Stimulated activated CD8-positive, alpha-beta memory T cell treated with anti-CD3 and anti-CD28 coated beads, Interleukin-15, amount 100 ng/mL, for 24 hours (primary cell): ENCODE results near the gene GGT5.
A peak's percentile ranks its signal among the peaks of the same experiment; 100 is the strongest.
"Not testable (repeated sequence)": the region's sequence is repeated elsewhere in the genome, so short reads cannot be mapped to it uniquely, and the experiment has no call there.

ENCODE experiments used
- DNase-seq: peaks from one replicate; pipeline ENCODE4 v3.0.0-alpha.2; 2020; ENCODE audit warnings: low read depth

Gene GGT5, protein sequence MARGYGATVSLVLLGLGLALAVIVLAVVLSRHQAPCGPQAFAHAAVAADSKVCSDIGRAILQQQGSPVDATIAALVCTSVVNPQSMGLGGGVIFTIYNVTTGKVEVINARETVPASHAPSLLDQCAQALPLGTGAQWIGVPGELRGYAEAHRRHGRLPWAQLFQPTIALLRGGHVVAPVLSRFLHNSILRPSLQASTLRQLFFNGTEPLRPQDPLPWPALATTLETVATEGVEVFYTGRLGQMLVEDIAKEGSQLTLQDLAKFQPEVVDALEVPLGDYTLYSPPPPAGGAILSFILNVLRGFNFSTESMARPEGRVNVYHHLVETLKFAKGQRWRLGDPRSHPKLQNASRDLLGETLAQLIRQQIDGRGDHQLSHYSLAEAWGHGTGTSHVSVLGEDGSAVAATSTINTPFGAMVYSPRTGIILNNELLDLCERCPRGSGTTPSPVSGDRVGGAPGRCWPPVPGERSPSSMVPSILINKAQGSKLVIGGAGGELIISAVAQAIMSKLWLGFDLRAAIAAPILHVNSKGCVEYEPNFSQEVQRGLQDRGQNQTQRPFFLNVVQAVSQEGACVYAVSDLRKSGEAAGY

GRCh38 chr22:24245030-24245431 is at the start of gene GGT5:
TSS of gene GGT5 (minus strand) at chr22:24245082. CDS start at chr22:24244725, 357 bp downstream.
- DNase-seq, result not testable (repeated sequence)

DNA sequence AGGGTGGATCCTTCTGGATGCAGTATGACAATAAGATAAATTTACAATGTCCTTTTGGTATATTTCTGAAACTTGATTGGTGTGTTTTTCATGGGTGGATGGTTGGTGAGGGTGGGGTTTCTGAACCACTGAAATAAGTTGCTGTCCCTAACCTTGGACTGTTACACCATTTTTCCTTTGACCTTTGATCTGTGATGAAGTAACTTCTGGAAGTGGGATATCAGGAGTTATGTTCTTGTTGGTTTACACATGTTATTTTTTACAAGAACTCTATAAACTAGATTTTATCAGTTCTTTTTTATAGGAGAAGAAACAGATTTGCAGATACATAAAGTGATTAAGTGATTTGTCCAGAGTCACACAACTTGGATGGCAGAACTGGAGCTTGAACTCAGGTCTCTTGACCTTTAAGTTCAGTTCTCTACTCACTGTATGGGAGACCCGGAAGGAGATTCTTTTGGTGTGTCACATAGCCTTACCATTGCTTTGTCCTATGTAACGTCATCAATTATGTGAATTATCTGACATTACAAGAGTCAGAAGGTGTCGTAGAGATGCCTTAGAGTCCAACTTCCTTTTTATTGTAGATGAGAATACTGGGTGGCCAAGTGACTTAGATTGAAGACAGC is 47.4 kb upstream of the GGT5 start:
- DNase-seq, result not testable (repeated sequence)

DNA sequence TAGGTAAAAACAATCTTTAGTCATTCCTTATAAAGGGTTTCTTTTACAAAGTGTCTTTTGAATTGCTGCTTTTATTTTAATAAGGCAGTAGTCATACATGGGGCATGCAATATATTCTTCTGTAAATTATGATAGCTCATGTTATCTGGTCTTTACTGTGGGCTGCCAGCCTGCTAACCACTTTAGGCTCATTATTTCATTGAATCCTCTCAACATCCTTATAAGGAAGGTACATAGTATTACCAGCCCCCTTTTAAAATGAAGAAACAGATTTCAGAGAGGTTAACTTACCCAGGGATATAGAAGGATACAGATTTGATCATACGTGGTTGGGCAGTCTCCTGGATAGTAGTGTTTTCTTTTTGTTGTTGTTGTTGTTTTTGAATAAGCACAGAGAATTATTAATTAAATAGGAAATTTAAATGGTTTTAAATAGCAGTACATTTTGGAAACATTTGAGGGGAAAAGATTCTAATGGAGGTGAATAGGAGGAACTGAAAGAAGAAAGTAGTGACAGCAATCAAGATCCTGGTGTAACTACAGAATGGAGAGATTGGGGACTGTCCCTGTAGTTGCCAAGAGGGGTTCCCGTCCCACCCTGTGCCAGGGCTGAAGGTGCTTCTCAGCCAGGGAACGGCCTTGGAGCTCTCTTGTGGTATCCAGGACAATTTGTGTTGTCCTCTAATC is 46.8 kb upstream of the GGT5 start:
- no peak for DNase-seq

- no peak for DNase-seq
Measured at GRCh38 chr22:24290459-24290858, 45.6 kb upstream of the GGT5 start.

GRCh38 chr22:24289741-24290163 is 44.9 kb upstream of the GGT5 start:
- DNase-seq, result no peak

DNA sequence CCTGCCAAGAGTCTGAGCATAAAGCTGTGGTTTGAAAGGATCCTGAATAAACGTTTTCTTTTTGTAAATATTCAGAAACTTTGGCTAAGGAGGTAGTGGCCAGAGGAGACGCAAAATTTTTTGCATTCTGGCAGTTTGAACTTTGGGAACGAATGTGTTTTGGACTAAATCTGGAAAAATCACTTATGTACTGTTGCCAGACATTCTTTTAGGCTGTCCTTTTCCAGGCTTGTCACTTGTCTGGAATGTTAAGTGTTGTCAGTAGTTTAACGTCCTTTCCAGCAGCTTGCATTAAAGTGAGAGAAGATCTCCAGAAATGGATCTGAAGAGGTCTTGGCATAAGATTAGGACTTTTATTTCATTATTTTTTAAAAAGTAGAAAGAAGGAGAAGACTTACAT is 44.2 kb upstream of the GGT5 start:
- no peak for DNase-seq

GRCh38 chr22:24287801-24288200 is 42.9 kb upstream of the GGT5 start:
- DNase-seq, result not testable (repeated sequence)

DNA sequence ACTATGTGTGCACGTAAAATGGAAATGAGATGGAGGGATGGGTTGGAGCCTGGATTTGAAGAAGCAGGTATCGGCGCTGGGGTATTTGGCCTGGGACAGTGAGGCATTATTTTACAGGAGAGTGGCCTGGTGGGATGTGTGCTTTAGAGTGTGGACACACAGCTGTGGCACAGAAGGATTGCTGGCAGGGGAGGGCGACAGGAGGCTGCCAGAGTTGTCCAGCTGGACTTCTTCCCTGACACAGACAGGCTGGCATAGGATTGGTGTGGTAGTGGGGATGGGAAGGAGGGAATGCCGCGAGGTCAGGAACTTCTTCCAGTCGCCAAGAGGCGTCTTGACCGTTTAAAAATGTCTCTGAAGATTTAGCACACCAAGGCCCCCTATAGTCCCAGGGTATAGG is 42.3 kb upstream of the GGT5 start:
- DNase-seq, result not testable (repeated sequence)

DNA sequence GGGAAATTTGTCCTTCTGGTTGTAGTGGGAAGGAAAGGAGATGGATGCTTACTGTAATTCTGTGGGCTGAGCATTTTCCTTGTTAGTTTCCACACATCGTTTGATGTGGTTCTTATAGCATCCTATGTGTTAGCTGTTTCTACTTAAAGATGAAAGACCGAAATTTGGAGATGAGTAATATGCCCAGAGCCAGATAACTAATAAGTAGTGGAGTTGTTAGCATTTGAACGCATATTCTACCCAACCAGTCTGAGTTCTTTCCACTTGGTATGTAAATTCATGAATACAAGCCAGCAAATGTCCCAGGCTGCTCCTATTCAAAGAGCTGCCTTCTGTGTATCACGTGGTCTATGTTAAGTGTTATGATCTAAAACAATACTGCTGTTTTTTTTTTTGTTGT is 40.4 kb upstream of the GGT5 start:
- DNase-seq, result no peak

DNA sequence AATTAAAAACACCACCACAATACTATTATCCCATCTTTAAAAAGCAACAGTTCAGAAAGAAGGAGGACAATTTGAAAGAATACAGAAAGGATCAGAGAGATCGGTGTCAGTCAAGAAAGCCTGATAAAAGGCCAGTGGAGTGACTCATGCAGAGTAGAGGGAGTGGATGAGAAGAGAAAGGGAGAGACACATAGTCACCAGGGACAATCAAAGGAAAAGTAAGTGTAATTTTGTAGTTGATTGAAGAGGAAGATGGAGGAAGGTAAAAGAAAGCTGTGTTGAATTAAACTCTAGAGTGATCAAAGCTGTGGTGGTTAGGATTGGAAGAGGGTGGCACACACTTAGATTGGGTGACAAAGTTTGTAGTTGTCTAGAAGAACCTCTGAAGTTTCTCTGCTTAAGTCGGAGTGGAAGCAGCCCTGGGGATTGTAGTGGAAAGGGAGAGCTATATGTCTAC is 39.9 kb upstream of the GGT5 start:
- no peak for DNase-seq

DNA sequence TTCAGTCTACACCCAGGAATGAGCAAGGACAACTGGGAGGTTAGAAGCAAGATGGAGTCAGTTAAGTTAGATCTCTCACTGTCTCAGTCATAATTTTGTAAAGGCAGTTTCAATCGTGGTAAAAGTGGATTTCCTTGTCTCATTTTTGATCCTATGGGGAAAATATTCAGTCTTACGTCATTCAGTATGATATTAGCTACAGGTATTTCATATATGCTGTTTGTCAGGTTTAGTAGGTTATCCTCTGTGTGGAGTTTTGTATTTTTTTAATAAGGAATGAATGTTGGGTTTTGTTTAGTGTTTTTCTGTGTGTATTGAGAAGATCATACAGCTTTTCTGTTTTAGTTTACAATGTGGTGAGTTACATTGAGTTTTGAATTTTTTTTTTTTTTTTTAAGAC is 37.5 kb upstream of the GGT5 start:
- DNase-seq, result no peak

DNA sequence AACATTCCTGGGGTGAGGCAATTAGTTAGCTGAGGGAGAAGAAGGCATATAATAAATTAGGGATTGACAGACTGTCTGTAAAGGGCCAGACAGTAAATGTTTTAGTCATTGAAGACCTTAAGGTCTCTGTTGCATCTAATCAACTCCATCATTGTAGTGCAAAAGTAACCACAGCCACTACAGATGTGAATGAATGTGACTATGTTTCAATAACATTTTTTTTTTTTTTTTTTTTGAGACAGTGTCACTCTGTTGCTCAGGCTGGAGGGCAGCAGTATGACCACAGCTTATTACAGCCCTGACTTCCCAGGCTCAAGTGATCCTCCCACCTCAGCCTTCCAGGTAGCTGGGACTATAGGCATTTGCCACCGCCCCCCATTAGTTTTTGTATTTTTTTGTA is 35.5 kb upstream of the GGT5 start:
- DNase-seq, result not testable (repeated sequence)

DNA sequence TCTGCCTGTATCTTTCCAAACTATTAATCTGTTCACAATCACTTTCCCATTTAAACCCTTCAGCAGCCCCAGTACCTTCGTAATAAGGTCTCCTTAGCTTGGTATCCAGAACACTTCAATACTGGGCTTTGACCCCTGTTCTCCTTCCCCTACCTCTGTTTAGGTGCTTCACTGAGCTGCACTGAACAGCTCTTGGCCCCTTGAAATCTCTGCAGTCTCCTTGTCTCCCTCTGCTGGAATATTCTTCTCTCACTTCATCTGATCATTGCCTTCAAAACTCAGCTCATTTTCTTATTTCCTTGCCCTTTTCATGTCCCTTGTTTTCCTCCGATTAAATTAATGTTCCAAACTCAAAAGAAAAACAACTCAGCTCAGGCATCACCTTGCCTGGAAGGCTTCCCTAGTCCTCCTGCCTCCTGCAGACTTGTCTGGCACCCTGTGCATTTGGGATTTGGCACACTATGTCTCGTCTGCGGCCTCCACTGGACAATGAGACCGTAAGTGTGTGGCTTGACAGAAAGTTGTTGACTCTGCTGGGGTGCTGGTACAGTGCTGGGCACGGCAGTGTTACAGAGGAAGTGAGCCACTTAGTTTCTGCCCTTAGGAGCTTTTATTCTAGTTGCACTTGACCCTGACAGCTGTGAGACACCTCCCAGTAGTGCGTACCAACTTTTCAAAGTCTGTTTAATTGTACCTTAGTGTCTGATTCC is 30.0 kb upstream of the GGT5 start:
- not testable (repeated sequence) for DNase-seq

GRCh38 chr22:24273906-24274305 is 29.0 kb upstream of the GGT5 start:
- DNase-seq, result not testable (repeated sequence)

GRCh38 chr22:24273031-24273430 is 28.1 kb upstream of the GGT5 start:
- DNase-seq, result not testable (repeated sequence)

DNA sequence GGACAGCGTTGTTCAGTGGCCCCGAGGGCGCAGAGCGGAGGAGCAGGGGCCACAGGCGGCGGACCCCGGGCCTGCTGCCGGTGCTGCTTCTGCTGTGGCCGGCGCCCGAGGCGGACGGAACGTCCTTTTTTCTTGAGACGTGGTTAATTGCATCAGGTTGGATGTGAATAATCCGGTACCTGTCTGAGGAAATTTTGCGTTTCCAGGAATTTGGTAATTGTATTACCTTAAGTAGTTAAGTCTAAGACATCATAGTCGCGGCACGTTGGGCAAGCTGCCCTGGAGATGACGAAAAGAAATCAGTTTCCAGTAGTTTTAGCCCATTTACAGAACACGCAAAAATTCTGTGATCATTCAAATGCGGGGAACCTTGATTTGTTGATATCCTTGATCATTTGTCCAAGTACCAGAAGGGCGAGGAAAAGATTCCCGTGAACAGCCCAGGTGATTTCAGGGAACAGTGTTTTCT is 26.5 kb upstream of the GGT5 start:
- no peak for DNase-seq

DNA sequence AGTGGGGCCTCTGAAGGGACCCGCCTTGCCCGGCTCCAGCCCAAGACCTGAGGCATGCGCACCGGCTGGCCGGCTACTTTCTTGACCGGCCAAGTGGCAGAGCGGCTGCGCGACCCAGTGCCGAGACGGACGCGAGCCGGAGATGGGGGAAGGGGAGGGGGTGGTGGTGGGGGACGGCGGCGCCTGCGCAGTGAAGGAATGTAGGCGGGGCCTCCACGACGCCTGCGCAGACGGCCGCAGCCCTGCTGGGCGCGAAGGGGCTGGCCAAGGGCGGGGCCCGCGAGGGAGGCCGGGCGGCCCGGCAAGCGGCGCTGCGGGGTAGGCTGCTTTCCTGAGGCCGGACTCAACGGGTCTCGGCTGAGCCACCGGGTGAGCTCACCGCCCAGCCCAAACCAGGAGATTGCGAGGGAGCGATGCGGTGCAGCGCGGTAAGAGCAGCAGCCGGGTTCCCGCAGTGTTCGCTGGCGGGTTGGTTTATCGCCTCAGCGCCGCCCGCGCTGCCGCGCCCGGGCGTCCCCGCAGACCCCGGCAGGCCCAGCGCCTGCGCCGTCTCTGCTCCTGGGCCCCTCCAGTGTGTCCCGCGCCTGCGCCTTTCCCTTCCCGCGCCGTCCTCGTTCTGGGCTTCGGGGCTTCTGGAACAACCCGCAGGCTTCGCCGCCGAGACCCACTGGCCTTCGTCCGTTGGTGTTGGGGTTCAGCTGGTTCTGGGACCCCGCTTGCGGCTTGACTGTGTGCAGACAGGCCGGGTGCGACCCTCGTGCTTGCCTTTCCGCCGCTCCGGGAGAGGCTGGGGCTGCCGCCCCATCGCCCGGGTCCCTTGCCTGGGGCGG is 25.9 kb upstream of the GGT5 start, which contains the start of gene SPECC1L:
Gene SPECC1L (plus strand): TSS at position 276 of the 830 bp plus-strand sequence. CDS start 31,401 bp downstream, outside the sequence.
- DNase-seq, result peak; percentile 93

DNA sequence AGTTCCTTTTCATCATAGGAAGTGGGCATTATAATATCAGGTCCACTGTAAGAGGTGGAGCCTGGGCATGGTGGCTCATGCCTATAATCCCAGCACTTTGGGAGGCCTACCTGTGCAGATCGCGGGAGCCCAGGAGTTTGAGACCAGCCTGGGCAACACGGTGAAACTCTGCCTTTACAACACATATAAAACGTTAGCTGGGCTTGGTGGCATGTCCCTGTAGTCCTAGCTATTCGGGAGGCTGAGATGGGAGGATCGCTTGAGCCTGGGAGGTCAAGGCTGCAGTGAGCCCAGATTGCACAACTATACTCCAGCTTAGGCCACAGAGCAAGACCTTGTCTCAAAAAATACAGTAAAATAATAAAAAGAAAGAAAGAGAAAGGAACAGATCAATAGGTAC is 21.6 kb upstream of the GGT5 start:
- DNase-seq, result not testable (repeated sequence)

DNA sequence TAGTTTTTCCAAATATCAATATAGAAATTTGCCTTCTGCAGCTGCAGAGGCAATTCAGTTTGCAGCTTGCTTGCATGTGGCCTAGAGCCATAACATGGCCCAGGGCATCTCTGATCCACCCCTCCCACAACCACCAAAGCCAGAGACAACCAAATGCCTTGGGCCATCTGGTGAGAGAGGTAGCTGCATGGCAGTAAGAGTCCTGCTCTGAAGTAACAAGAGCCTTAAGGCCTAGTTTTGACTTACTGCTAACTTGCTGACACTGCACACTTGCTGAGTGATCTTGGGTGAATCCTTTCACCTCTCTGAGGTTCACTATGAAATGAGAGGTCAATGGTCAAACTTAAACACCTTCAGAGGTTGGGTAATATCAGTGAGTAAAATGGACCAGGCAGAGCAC is 20.9 kb upstream of the GGT5 start:
- DNase-seq, result no peak

DNA sequence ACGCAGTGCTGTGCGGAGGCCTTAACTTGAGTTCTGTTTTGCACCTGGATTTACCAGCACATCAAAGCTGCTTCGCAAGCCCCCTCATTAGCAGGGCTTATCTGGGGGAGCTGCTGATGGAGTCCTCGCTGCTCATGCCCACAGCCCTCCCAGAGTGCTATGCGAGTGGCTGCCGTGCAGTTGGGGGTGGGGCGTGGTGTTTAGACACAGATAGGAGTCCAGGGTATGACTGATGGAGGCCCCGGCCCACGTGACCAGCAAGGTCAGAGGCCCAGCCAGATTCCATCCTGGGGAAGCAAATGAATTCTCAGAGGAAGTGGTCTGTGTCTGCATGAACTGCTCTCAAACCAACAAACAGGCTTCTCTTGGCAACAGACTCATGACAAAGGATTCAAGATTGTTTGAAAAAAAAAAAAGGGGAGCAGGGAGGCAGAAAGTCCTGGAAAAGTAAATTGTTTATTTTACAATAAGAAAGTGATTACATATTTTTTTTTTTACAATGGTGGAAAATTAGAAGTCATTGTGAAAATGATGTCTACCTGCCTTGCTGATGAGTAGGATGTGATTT is 19.5 kb upstream of the GGT5 start:
- not testable (repeated sequence) for DNase-seq
